Measurements from ENCODE around the gene STKLD1.

The STKLD1 gene

DNA sequence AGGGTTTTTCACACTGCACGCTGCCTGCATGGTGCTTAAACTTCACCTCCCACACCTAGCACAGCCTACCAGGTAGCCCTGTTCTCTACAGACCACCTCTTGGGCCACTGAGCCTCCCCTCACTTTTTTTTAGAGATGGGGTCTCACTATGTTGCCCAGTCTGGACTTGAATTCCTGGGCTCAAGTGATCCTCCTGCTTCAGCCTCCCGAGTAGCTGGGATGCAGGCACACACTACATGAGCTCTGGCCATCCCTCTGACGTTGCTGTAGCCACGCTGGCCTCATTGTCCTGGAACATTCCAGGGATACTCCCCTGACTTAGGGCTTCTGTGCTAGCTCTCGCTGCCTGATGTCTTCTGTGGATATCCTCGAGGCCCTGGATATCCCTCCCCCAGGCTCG lies 76.4 kb downstream of the STKLD1 start:
- no peaks in the 10 kb centered on the region for H3K27me3 ChIP-seq (replicated peaks)

DNA sequence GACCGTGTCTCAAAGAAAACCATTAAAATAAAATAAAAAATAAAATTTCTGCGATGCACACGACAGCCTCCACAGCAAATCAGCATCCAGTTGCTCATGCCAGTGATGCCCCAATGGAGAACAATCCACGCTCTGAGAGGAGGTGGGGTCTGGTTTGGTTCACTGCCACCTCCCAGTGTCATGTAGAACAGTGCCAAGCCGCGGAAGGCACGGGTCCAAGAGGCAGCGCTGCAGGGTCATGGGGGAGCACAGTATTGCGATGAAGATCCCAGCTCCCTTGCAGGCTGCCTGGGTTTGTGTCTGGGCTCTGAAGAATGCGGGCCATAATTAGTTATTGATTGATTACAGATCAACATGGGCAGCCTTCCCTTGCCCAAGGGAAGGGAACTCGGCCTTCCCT lies 77.5 kb downstream of the STKLD1 start:
- in situ Hi-C loops (cut with HindIII; ENCODE audit: low pct_ligation_motif_present, low sequenced_read_pairs): no loop called here
- TF ChIP-seq, protein P1, sequence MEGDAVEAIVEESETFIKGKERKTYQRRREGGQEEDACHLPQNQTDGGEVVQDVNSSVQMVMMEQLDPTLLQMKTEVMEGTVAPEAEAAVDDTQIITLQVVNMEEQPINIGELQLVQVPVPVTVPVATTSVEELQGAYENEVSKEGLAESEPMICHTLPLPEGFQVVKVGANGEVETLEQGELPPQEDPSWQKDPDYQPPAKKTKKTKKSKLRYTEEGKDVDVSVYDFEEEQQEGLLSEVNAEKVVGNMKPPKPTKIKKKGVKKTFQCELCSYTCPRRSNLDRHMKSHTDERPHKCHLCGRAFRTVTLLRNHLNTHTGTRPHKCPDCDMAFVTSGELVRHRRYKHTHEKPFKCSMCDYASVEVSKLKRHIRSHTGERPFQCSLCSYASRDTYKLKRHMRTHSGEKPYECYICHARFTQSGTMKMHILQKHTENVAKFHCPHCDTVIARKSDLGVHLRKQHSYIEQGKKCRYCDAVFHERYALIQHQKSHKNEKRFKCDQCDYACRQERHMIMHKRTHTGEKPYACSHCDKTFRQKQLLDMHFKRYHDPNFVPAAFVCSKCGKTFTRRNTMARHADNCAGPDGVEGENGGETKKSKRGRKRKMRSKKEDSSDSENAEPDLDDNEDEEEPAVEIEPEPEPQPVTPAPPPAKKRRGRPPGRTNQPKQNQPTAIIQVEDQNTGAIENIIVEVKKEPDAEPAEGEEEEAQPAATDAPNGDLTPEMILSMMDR (IDR thresholded peaks at IDR 0.05; ENCODE audit: low read depth, low read length, missing control alignments): no peak
- no peaks in the 10 kb centered on the region for H3K36me3 ChIP-seq (replicated peaks)
- no peak overlapping the region for H3K27ac ChIP-seq
- H3K4me3 ChIP-seq (ENCODE audit: low read depth, low read length): no peak overlapping the region
- H3K27me3 ChIP-seq (replicated peaks): no peaks in the 10 kb centered on the region
- no peak for DNase-seq

More for the DNA sequence above, 76.4 kb downstream of the STKLD1 start:
- DNase-seq: no peak
- Histone ChIP-seq H3K27ac (no peak overlapping the region), H3K4me3 (ENCODE audit: low read depth, low read length) (no peak overlapping the region), H3K36me3 (replicated peaks) (no peaks in the 10 kb centered on the region)
- in situ Hi-C loops (cut with HindIII; ENCODE audit: low pct_ligation_motif_present, low sequenced_read_pairs): no loop called here
- TF ChIP-seq, protein P1 (IDR thresholded peaks at IDR 0.05; ENCODE audit: low read depth, low read length, missing control alignments): no peak

DNA sequence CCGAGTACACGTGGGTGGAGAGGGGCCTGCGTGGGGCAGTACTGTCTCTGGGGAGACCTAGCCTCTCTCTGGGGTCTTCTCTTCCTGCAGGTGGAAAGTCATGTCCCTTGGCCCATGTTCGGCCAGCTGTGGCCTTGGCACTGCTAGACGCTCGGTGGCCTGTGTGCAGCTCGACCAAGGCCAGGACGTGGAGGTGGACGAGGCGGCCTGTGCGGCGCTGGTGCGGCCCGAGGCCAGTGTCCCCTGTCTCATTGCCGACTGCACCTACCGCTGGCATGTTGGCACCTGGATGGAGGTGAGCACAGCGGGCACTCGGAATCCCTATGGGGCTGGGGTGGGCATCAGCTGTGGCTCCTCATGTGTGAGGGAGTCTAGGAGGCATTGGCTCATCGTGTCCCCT lies 78.2 kb downstream of the STKLD1 start:
- TF ChIP-seq, protein P1 (IDR thresholded peaks at IDR 0.05; ENCODE audit: low read depth, low read length, missing control alignments): no peak
- Histone ChIP-seq H3K36me3 (replicated peaks) (no peaks in the 10 kb centered on the region), H3K27me3 (replicated peaks) (no peaks in the 10 kb centered on the region), H3K4me3 (ENCODE audit: low read depth, low read length) (no peak overlapping the region), H3K27ac (no peak overlapping the region)
- in situ Hi-C loops (cut with HindIII; ENCODE audit: low pct_ligation_motif_present, low sequenced_read_pairs): no loop called here
- no peak for DNase-seq

DNA sequence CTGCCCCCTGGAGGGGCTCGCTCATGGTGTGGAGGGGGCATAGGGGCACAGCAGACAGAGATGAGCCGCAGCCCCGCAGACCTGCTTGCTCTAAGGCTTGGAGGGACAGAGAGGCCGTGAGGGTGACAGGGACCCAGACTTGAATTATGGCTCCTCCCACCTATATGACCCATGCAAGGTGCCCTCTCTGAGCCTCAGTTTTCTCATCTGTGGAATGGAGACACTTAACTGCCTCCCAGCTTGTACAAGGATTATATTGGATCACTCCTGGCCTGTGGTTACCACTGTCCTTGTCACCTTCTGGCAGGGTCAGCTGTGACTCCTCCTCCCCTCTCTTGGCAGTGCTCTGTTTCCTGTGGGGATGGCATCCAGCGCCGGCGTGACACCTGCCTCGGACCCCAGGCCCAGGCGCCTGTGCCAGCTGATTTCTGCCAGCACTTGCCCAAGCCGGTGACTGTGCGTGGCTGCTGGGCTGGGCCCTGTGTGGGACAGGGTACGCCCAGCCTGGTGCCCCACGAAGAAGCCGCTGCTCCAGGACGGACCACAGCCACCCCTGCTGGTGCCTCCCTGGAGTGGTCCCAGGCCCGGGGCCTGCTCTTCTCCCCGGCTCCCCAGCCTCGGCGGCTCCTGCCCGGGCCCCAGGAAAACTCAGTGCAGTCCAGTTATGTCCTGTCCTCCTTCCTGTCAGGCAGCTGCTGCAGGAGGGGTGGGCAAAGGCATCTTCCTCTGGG lies 78.9 kb downstream of the STKLD1 start:
- Histone ChIP-seq H3K27me3 (replicated peaks) (no peaks in the 10 kb centered on the region), H3K36me3 (replicated peaks) (no peaks in the 10 kb centered on the region), H3K4me3 (ENCODE audit: low read depth, low read length) (no peak overlapping the region), H3K27ac (no peak overlapping the region)
- TF ChIP-seq, protein P1 (IDR thresholded peaks at IDR 0.05; ENCODE audit: low read depth, low read length, missing control alignments): no peak
- in situ Hi-C loops (cut with HindIII; ENCODE audit: low pct_ligation_motif_present, low sequenced_read_pairs): no loop called here
- DNase-seq: no peak

Data from brain microvascular endothelial cell (primary cell).